Tibial nerve (tissue), 4 donors: ENCODE data around the gene UBE2G2. TPM values are rescaled to one million over a fixed set of nuclear protein-coding genes. Genes with fewer than 3 reads are reported as not detected.

Experiments used
- DNase-seq, 2 donors: peaks; one replicate each; pipeline ENCODE4 v3.0.0-alpha.2; 2019; ENCODE audit warnings: low spot score in 2 of 2
- H3K27ac ChIP-seq, 4 donors: fragments of 200-600 bp; sonication (generic) in 3 of 4; one replicate each; pipeline ENCODE4 v1.5.1; 2017 to 2019; ENCODE audit warnings: mild to moderate bottlenecking in 1 of 4
- H3K27me3 ChIP-seq, 2 donors: fragments of 200-600 bp; sonication (generic) in 1 of 2; one replicate each; pipeline versions ENCODE4 v1.5.1 to v1.6.0; 2017 to 2019
- H3K36me3 ChIP-seq, 3 donors: fragments of 200-600 bp; sonication (generic); one replicate each; pipeline ENCODE4 v1.5.1; 2018 to 2019
- H3K4me1 ChIP-seq, 4 donors: fragments of 200-600 bp; sonication (generic) in 3 of 4; one replicate each; pipeline ENCODE4 v1.5.1; 2017 to 2019
- H3K4me3 ChIP-seq, 4 donors: fragments of 200-600 bp; sonication (generic) in 3 of 4; one replicate each; pipeline ENCODE4 v1.5.1; 2017 to 2019; ENCODE audit warnings: mild to moderate bottlenecking in 1 of 4, moderate library complexity in 1 of 4
- H3K9me3 ChIP-seq, 4 donors: fragments of 200-600 bp; sonication (generic) in 3 of 4; one replicate each; pipeline ENCODE4 v1.5.1; 2017 to 2019
- EP300 ChIP-seq, 2 donors: sonication (generic); formaldehyde crosslinking; IDR thresholded peaks; one replicate each; pipeline ENCODE4 v1.6.1; 2017; ENCODE audit warnings: antibody characterized with exemption in 2 of 2, mild to moderate bottlenecking in 1 of 2
- POLR2A ChIP-seq, 2 donors: fragments of 450-650 bp; IDR thresholded peaks; one replicate each; pipeline ENCODE4 v1.6.1; 2017; ENCODE audit warnings: antibody characterized with exemption in 2 of 2, mild to moderate bottlenecking in 2 of 2, moderate library complexity in 2 of 2
- WGBS, 2 donors: methylation state at CpG; one replicate each; pipeline ENCODE4 v1.1.5; 2018; 5-methylcytosine and 5-hydroxymethylcytosine counted together
- total RNA-seq, 4 donors: library from RNA; depleted of rRNA; stranded (reverse); fragments of >200 nt; gene quantifications; one replicate each; pipeline ENCODE4 v1.1.0, GENCODE V29; 2016
- TF ChIP-seq, protein P1 (sequence below), 5 experiments: fragments of 200-600 bp in 3 of 5; fragments of 450-650 bp in 2 of 5; sonication (generic) in 3 of 5; IDR thresholded peaks; one replicate each; pipeline ENCODE4 v1.5.1; 2016 to 2019; ENCODE audit warnings: antibody characterized with exemption in 5 of 5, mild to moderate bottlenecking in 3 of 5, moderate library complexity in 2 of 5

Gene UBE2G2
- total RNA-seq, 4 donors from 2014 or later: 89.4 to 165 (median 99.3) TPM

DNA sequence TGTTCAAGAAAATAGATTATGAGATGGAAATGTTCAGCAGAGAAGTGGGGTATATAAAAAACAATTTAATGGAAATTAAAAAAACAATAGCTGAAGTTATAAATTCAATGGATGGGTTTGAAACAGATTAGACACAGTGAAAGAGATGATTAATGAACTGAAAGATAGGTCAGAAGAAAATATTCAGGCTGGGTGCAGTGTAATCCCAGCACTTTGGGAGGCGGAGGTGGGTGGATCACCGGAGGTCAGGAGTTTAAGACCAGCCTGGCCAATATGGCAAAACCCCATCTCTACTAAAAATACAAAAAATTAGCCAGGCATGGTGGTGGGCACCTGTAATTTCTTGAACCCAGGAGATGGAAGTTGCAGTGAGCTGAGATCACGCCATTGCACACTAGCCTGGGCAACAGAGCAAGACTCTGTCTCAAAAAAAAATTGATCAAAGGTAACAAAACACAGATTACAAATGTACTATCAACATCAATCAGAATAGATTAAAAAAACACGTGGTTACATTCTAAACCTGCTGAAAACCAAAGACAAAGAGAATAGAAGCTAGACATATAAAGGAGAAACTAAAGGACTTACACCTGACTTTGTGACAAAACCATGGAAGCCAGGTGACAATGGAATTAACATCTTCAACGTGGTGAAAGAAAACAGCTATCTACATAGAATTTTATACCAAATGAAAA is 21.0 kb upstream of the UBE2G2 start:
- Histone ChIP-seq H3K27ac (no peak overlapping the region), H3K4me1 (peaks cover 0 to 9% (median 0%) of the 10 kb centered on the region in 4 donors), H3K27me3 (no peaks in the 10 kb centered on the region), H3K4me3 (no peak overlapping the region), H3K36me3 (no peaks in the 10 kb centered on the region), H3K9me3 (peaks cover 0 to 54% (median 6%) of the 10 kb centered on the region in 4 donors)
- TF ChIP-seq, protein P1, sequence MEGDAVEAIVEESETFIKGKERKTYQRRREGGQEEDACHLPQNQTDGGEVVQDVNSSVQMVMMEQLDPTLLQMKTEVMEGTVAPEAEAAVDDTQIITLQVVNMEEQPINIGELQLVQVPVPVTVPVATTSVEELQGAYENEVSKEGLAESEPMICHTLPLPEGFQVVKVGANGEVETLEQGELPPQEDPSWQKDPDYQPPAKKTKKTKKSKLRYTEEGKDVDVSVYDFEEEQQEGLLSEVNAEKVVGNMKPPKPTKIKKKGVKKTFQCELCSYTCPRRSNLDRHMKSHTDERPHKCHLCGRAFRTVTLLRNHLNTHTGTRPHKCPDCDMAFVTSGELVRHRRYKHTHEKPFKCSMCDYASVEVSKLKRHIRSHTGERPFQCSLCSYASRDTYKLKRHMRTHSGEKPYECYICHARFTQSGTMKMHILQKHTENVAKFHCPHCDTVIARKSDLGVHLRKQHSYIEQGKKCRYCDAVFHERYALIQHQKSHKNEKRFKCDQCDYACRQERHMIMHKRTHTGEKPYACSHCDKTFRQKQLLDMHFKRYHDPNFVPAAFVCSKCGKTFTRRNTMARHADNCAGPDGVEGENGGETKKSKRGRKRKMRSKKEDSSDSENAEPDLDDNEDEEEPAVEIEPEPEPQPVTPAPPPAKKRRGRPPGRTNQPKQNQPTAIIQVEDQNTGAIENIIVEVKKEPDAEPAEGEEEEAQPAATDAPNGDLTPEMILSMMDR (IDR thresholded peaks at IDR 0.05): no peak
- TF ChIP-seq EP300 (IDR thresholded peaks at IDR 0.05): no peak
- whole genome bisulfite sequencing, 2 donors: 70 to 71% methylated on average over 5 of the region's 5 CpGs
- DNase-seq: no peak

- no peak overlapping the region for H3K27ac ChIP-seq
- no peak for DNase-seq
- peaks cover 0 to 24% (median 11%) of the 10 kb centered on the region in 4 donors for H3K4me1 ChIP-seq
- 68 to 76% methylated on average over 3 of the region's 3 CpGs for WGBS, 2 donors
- H3K36me3 ChIP-seq: no peaks in the 10 kb centered on the region
- H3K4me3 ChIP-seq: no peak overlapping the region
- H3K27me3 ChIP-seq: no peaks in the 10 kb centered on the region
- peaks cover 0 to 48% (median 5%) of the 10 kb centered on the region in 4 donors for H3K9me3 ChIP-seq
- TF ChIP-seq, protein P1 (IDR thresholded peaks at IDR 0.05): no peak
These were observed 19.2 kb upstream of the UBE2G2 start for GRCh38 chr21:44820851-44821250.

DNA sequence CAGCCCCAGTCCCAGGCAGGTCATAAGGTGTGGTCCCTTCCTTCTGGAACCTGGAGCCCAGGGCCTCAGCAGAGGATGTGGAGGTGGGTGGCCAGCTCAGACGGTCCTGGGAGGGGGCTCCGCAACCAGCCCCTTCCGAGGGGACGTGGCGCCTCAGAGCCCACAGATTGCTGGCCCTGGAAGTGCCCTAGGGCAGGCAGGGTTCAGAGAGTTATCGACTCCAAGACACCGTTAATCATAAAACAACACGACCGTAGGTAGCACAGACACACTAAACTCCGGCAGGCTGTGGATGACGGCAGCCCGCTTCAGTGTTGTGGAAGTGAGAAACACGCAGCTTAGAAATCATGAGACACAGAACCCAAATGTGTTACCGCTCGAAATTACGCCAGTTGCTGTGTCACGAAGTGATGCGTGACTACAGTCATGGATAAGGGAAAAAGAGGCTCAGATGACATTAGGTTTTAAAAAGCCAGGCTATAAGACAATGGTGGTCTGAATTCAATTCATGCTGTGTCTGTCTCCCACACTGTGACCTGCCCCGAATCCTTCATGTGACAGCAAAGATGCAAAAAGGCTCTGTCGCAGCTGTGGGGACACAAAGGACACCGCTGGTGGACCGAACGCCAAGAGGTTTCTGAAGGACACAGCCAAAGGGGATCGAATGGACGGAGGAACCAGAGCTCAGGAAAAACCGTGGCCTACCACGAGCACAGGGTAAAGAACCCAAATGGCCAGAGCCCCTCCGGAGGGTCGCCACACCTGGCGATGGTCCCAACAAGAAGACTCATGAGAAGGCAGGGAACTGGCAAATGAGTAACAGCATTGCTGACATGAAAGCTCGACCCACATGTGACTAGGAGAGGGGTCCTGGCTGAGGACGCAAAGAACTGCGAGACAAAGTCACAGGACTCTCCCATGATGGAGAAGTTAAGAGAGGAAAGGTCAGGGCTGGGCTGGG is 17.9 kb upstream of the UBE2G2 start:
- no peak for TF ChIP-seq POLR2A (IDR thresholded peaks at IDR 0.05)
- TF ChIP-seq, protein P1 (IDR thresholded peaks at IDR 0.05): no peak
- TF ChIP-seq EP300 (IDR thresholded peaks at IDR 0.05): no peak
- 92 to 96% methylated on average over 28 to 33 of the region's 33 CpGs for WGBS, 2 donors
- no peaks in the 10 kb centered on the region for H3K27me3 ChIP-seq
- H3K36me3 ChIP-seq: no peaks in the 10 kb centered on the region
- no peak for DNase-seq
- H3K27ac ChIP-seq: no peak overlapping the region
- H3K4me1 ChIP-seq: peaks cover 0 to 37% (median 15%) of the 10 kb centered on the region in 4 donors
- H3K4me3 ChIP-seq: no peak overlapping the region
- H3K9me3 ChIP-seq: peaks cover 0 to 48% (median 5%) of the 10 kb centered on the region in 4 donors

- TF ChIP-seq EP300 (IDR thresholded peaks at IDR 0.05) (no peak), POLR2A (IDR thresholded peaks at IDR 0.05) (no peak)
- TF ChIP-seq, protein P1 (IDR thresholded peaks at IDR 0.05): no peak
- no peak for DNase-seq
- 31 to 75% methylated on average over 6 to 35 of the region's 37 CpGs for WGBS, 2 donors
- Histone ChIP-seq H3K27ac (peak overlapping the region; percentile 92 to 99 (median 96)), H3K9me3 (peaks cover 0 to 47% (median 5%) of the 10 kb centered on the region in 4 donors), H3K4me1 (peaks cover 0 to 47% (median 15%) of the 10 kb centered on the region in 4 donors), H3K4me3 (peak overlapping the region; percentile 64 to 97 (median 85)), H3K27me3 (no peaks in the 10 kb centered on the region), H3K36me3 (peaks cover 0 to 5% (median 0%) of the 10 kb centered on the region in 3 donors)
These were observed 17.0 kb upstream of the UBE2G2 start for GRCh38 chr21:44818640-44819011.
